ENCODE data around the gene APOE. TPM values are rescaled to one million over a fixed set of nuclear protein-coding genes. Genes with fewer than 3 reads are reported as not detected.
"Not testable (repeated sequence)": the region's sequence is repeated elsewhere in the genome, so short reads cannot be mapped to it uniquely, and the experiment has no call there.

Gene APOE
- 100 to 1,000 TPM; 265 to 362 (median 295) TPM for polyA plus RNA-seq (ENCODE audit: insufficient read length in 3 of 3)

- DNase-seq (ENCODE audit: low read depth in 3 of 3, low spot score in 2 of 3): no peak
Observed at GRCh38 chr19:44905437-44906160, at the start of gene APOE. Gene APOE (plus strand): TSS chr19:44905796. CDS start chr19:44906625, 829 bp downstream.

- no peak for DNase-seq (ENCODE audit: low read depth in 3 of 3, low spot score in 2 of 3)
Observed at GRCh38 chr19:44856421-44857083, 49.0 kb upstream of the APOE start.

GRCh38 chr19:44857837-44858236 is 47.8 kb upstream of the APOE start:
- DNase-seq (ENCODE audit: low read depth in 3 of 3, low spot score in 2 of 3): no peak

GRCh38 chr19:44861576-44861975 is 44.0 kb upstream of the APOE start:
- DNase-seq (ENCODE audit: low read depth in 3 of 3, low spot score in 2 of 3): not testable (repeated sequence)

- no peak for DNase-seq (ENCODE audit: low read depth in 3 of 3, low spot score in 2 of 3)
Observed at GRCh38 chr19:44863990-44864389, 41.6 kb upstream of the APOE start.

GRCh38 chr19:44865196-44865767 is 40.3 kb upstream of the APOE start:
- DNase-seq (ENCODE audit: low read depth in 3 of 3, low spot score in 2 of 3): no peak

- no peak for DNase-seq (ENCODE audit: low read depth in 3 of 3, low spot score in 2 of 3)
Observed at GRCh38 chr19:44866664-44867063, 38.9 kb upstream of the APOE start.

- no peak for DNase-seq (ENCODE audit: low read depth in 3 of 3, low spot score in 2 of 3)
Observed at GRCh38 chr19:44867578-44867977, 38.0 kb upstream of the APOE start.

- no peak for DNase-seq (ENCODE audit: low read depth in 3 of 3, low spot score in 2 of 3)
Observed at GRCh38 chr19:44869733-44870470, 35.7 kb upstream of the APOE start.

GRCh38 chr19:44871809-44872208 is 33.8 kb upstream of the APOE start:
- DNase-seq (ENCODE audit: low read depth in 3 of 3, low spot score in 2 of 3): no peak

GRCh38 chr19:44872661-44873060 is 32.9 kb upstream of the APOE start:
- DNase-seq (ENCODE audit: low read depth in 3 of 3, low spot score in 2 of 3): no peak

GRCh38 chr19:44874317-44874716 is 31.3 kb upstream of the APOE start:
- DNase-seq (ENCODE audit: low read depth in 3 of 3, low spot score in 2 of 3): no peak

- DNase-seq (ENCODE audit: low read depth in 3 of 3, low spot score in 2 of 3): no peak
Observed at GRCh38 chr19:44875666-44876451, 29.7 kb upstream of the APOE start.

GRCh38 chr19:44876930-44877535 is 28.6 kb upstream of the APOE start:
- no peak for DNase-seq (ENCODE audit: low read depth in 3 of 3, low spot score in 2 of 3)

GRCh38 chr19:44878120-44878865 is 27.3 kb upstream of the APOE start:
- no peak for DNase-seq (ENCODE audit: low read depth in 3 of 3, low spot score in 2 of 3)

- DNase-seq (ENCODE audit: low read depth in 3 of 3, low spot score in 2 of 3): no peak
Observed at GRCh38 chr19:44879309-44880065, 26.1 kb upstream of the APOE start.

- DNase-seq (ENCODE audit: low read depth in 3 of 3, low spot score in 2 of 3): no peak
Observed at GRCh38 chr19:44882063-44882462, 23.5 kb upstream of the APOE start.

GRCh38 chr19:44882619-44883397 is 22.8 kb upstream of the APOE start:
- DNase-seq (ENCODE audit: low read depth in 3 of 3, low spot score in 2 of 3): not testable (repeated sequence)

All from right renal cortex interstitium (tissue), 3 donors.